ENCODE measurements around the gene RBM4. TPM values are rescaled to one million over a fixed set of nuclear protein-coding genes. Genes with fewer than 3 reads are reported as not detected.

Gene RBM4
- total and polyA plus RNA-seq, 2 of the 13 experiments (the other 11 are each of a cell fraction or from before 2014, with no cell fraction given) = 126 to 136 TPM

DNA sequence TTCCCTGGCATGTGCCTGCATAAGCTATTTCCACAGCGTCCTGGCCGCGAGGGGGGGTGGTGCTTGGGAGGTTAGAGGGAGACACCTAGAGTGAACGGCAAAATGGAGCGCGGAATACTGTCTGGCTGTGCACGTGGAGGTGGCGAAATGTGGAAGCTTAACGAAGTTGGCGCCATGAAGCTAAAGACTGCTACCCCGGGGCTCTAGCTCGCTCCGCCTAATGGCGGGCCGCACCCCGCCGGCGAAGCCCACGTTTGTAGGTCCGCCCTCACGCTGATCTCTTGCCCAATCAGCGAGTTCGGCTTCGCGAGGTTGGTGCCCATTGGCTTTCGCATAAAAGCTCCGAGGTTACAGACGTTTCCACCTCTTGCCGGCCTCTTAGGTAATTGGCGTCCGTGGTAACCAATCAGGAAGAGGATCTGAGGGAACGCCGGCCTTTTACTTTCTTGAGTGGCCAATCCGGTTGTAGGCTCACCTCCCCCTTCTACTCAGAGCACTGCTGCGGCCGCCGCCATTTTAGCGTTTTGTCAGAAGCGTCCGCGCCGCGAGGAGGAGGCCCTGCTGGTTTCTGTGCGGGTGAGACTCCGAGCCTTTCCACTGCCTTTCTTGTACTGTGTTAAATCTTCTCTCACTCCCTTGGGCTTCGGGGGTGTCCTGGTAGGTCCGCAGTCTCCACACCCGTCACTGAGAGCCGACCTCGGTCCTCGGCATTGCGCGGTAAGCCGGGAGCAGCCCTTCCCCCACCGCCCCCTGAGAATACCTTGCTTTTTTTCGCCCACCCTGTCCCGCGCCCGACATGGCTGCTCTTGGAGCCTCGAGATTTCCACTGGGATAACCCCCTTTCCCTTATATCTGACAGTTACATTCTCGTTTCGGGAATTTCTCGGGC, at the start of gene RBM4 (continued):
- TF ChIP-seq, protein P1, sequence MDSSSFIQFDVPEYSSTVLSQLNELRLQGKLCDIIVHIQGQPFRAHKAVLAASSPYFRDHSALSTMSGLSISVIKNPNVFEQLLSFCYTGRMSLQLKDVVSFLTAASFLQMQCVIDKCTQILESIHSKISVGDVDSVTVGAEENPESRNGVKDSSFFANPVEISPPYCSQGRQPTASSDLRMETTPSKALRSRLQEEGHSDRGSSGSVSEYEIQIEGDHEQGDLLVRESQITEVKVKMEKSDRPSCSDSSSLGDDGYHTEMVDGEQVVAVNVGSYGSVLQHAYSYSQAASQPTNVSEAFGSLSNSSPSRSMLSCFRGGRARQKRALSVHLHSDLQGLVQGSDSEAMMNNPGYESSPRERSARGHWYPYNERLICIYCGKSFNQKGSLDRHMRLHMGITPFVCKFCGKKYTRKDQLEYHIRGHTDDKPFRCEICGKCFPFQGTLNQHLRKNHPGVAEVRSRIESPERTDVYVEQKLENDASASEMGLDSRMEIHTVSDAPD (CRISPR knock-in tag; IDR thresholded peaks at IDR 0.05) = no peak
- peak; percentile 41 for TF ChIP-seq ELF3 (CRISPR knock-in tag; IDR thresholded peaks at IDR 0.05)
- no peak; the same call in none of the 2 replicates for TF ChIP-seq BORCS8-MEF2B (CRISPR knock-in tag; IDR thresholded peaks at IDR 0.05)
- TF ChIP-seq, protein P2, sequence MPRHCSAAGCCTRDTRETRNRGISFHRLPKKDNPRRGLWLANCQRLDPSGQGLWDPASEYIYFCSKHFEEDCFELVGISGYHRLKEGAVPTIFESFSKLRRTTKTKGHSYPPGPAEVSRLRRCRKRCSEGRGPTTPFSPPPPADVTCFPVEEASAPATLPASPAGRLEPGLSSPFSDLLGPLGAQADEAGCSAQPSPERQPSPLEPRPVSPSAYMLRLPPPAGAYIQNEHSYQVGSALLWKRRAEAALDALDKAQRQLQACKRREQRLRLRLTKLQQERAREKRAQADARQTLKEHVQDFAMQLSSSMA (CRISPR knock-in tag; IDR thresholded peaks at IDR 0.05) = no peak
- TF ChIP-seq, protein P3, sequence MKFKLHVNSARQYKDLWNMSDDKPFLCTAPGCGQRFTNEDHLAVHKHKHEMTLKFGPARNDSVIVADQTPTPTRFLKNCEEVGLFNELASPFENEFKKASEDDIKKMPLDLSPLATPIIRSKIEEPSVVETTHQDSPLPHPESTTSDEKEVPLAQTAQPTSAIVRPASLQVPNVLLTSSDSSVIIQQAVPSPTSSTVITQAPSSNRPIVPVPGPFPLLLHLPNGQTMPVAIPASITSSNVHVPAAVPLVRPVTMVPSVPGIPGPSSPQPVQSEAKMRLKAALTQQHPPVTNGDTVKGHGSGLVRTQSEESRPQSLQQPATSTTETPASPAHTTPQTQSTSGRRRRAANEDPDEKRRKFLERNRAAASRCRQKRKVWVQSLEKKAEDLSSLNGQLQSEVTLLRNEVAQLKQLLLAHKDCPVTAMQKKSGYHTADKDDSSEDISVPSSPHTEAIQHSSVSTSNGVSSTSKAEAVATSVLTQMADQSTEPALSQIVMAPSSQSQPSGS (CRISPR knock-in tag; IDR thresholded peaks at IDR 0.05) = no peak
- no peak for TF ChIP-seq ZNF260 (CRISPR knock-in tag; IDR thresholded peaks at IDR 0.05; ENCODE audit: borderline replicate concordance, low read depth)
- TF ChIP-seq ZFYVE20 (CRISPR knock-in tag; IDR thresholded peaks at IDR 0.05; ENCODE audit: borderline replicate concordance, low read depth) = no peak
- no peak for TF ChIP-seq ZNF451 (CRISPR knock-in tag; IDR thresholded peaks at IDR 0.05)
- peak; percentile 18; the same call in 1 of the 2 replicates for TF ChIP-seq KLF15 (CRISPR knock-in tag; IDR thresholded peaks at IDR 0.05; ENCODE audit: borderline replicate concordance)
- TF ChIP-seq, protein P4, sequence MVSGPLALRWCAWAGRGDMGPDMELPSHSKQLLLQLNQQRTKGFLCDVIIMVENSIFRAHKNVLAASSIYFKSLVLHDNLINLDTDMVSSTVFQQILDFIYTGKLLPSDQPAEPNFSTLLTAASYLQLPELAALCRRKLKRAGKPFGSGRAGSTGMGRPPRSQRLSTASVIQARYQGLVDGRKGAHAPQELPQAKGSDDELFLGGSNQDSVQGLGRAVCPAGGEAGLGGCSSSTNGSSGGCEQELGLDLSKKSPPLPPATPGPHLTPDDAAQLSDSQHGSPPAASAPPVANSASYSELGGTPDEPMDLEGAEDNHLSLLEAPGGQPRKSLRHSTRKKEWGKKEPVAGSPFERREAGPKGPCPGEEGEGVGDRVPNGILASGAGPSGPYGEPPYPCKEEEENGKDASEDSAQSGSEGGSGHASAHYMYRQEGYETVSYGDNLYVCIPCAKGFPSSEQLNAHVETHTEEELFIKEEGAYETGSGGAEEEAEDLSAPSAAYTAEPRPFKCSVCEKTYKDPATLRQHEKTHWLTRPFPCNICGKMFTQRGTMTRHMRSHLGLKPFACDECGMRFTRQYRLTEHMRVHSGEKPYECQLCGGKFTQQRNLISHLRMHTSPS (CRISPR knock-in tag; IDR thresholded peaks at IDR 0.05; ENCODE audit: low read depth) = no peak
- no peak for TF ChIP-seq HIVEP1 (CRISPR knock-in tag; IDR thresholded peaks at IDR 0.05)
- TF ChIP-seq, protein P5, sequence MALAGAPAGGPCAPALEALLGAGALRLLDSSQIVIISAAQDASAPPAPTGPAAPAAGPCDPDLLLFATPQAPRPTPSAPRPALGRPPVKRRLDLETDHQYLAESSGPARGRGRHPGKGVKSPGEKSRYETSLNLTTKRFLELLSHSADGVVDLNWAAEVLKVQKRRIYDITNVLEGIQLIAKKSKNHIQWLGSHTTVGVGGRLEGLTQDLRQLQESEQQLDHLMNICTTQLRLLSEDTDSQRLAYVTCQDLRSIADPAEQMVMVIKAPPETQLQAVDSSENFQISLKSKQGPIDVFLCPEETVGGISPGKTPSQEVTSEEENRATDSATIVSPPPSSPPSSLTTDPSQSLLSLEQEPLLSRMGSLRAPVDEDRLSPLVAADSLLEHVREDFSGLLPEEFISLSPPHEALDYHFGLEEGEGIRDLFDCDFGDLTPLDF (CRISPR knock-in tag; IDR thresholded peaks at IDR 0.05) = peak; percentile 53
- no peak for TF ChIP-seq SMAD9 (CRISPR knock-in tag; IDR thresholded peaks at IDR 0.05)
- no peak for TF ChIP-seq JUND (CRISPR knock-in tag; IDR thresholded peaks at IDR 0.05)
- no peak for TF ChIP-seq ZSCAN25 (CRISPR knock-in tag; IDR thresholded peaks at IDR 0.05)
- TF ChIP-seq CEBPG (CRISPR knock-in tag; IDR thresholded peaks at IDR 0.05) = peak; percentile 75
- TF ChIP-seq ZNF205 (CRISPR knock-in tag; IDR thresholded peaks at IDR 0.05) = peak; percentile 59
- no peak for TF ChIP-seq ZNF839 (CRISPR knock-in tag; IDR thresholded peaks at IDR 0.05; ENCODE audit: borderline replicate concordance)
- TF ChIP-seq, protein P6, sequence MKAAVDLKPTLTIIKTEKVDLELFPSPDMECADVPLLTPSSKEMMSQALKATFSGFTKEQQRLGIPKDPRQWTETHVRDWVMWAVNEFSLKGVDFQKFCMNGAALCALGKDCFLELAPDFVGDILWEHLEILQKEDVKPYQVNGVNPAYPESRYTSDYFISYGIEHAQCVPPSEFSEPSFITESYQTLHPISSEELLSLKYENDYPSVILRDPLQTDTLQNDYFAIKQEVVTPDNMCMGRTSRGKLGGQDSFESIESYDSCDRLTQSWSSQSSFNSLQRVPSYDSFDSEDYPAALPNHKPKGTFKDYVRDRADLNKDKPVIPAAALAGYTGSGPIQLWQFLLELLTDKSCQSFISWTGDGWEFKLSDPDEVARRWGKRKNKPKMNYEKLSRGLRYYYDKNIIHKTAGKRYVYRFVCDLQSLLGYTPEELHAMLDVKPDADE (CRISPR knock-in tag; IDR thresholded peaks at IDR 0.05) = no peak
- TF ChIP-seq ZFP41 (CRISPR knock-in tag; IDR thresholded peaks at IDR 0.05; ENCODE audit: borderline replicate concordance) = no peak
- TF ChIP-seq ZSCAN30 (CRISPR knock-in tag; IDR thresholded peaks at IDR 0.05) = no peak
- no peak for TF ChIP-seq ZFP1 (CRISPR knock-in tag; IDR thresholded peaks at IDR 0.05)

All from HepG2 (cell line).